ENCODE data around the gene RTL5.

The RTL5 gene

DNA sequence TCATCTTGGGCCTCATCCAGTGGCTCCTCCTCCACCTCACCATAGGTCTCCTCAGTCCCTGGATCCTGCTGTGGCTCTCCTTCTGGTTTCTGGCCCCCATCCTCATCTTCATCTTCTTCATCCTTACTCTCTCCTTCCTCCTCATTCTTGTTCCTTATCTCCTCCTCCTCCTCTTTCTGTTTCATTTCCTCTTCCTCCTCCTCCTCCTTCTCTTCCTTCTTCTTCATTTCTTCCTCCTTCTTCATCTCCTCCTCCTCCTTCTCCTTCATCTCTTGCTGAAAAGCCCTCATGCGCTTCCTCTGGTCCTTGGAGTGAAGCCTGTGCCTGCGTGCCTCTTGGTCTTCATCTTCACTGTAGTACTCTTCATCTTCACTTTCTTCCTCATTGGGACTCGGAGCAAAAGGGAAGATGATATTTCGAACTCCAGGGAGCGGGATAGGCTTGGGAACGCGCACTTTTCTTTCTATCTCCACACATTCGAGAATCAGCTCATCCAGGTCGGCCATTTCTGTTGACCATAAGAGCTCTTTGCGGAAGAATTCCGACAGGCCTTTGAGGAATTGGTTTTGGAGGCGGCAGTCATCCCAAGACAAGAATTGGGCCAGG, 1.5 kb downstream of the RTL5 start:
- Histone ChIP-seq H3K27me3 (ENCODE audit: control insufficient read depth in 5 of 5, insufficient read depth in 4 of 5, low read length in 5 of 5) (peaks cover 0 to 40% (median 18%) of the 10 kb centered on the region in 5 donors), H3K9me3 (ENCODE audit: control insufficient read depth in 5 of 5, low read length in 5 of 5) (no peaks in the 10 kb centered on the region), H3K4me1 (ENCODE audit: control insufficient read depth in 5 of 5, insufficient read depth in 5 of 5, low read length in 5 of 5) (peaks cover 11 to 45% (median 42%) of the 10 kb centered on the region in 5 donors), H3K36me3 (ENCODE audit: control insufficient read depth in 5 of 5, insufficient read depth in 5 of 5, low read length in 5 of 5) (peaks cover 0 to 7% (median 3%) of the 10 kb centered on the region in 5 donors), H3K4me3 (ENCODE audit: low read depth in 1 of 5, low read length in 5 of 5) (peak overlapping the region in 3 of 5 donors; percentile 27 to 50 (median 27)), H3K9ac (ENCODE audit: low read length in 5 of 5) (no peak overlapping the region), H3K27ac (ENCODE audit: low read depth, low read length) (no peak overlapping the region)

DNA sequence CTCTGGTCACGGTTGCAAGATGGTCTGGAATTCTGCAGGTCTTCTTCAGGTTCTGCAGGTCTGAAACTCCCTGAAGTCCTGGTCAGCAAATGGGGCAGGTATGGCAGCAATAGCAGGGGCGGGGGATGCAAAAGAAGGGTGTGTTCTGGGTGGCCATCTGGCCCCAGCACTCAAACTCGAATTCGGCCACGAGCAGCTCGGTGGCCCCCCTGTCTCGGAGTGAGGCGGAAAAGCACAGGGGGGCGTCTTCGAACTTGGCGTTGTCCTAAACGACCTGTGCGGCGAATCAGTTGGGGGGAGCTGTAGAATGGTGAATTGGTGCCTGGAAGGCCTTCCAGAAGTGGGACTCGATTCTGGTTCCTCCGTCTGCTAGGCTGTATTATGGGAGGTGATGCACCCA, 2.1 kb downstream of the RTL5 start:
- H3K9ac ChIP-seq (ENCODE audit: low read length in 5 of 5), result no peak overlapping the region
- peaks cover 13 to 51% (median 48%) of the 10 kb centered on the region in 5 donors for H3K4me1 ChIP-seq (ENCODE audit: control insufficient read depth in 5 of 5, insufficient read depth in 5 of 5, low read length in 5 of 5)
- peaks cover 0 to 42% (median 18%) of the 10 kb centered on the region in 5 donors for H3K27me3 ChIP-seq (ENCODE audit: control insufficient read depth in 5 of 5, insufficient read depth in 4 of 5, low read length in 5 of 5)
- H3K27ac ChIP-seq (ENCODE audit: low read depth, low read length), result no peak overlapping the region
- no peak overlapping the region for H3K4me3 ChIP-seq (ENCODE audit: low read depth in 1 of 5, low read length in 5 of 5)
- no peaks in the 10 kb centered on the region for H3K9me3 ChIP-seq (ENCODE audit: control insufficient read depth in 5 of 5, low read length in 5 of 5)
- peaks cover 0 to 7% (median 3%) of the 10 kb centered on the region in 5 donors for H3K36me3 ChIP-seq (ENCODE audit: control insufficient read depth in 5 of 5, insufficient read depth in 5 of 5, low read length in 5 of 5)

DNA sequence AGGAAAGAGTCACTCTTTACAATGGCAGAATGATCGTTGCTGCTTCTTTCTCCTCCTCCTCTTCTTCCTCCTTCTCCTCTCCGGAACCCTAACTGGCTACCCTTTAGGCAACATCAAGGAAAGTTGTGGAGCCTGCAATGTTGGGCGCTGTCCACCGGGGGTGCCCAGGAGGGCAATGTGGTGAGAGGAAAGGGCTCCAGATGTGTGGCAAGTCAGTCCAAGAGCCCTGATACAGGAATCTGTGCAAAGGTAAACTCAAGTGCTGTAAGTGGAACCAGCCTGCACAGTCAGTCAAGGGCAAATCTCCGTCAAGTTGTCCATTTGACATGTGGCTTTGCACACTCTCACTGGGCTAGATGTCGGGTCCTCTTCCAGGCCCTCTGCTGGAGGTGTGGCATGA, 2.8 kb downstream of the RTL5 start:
- Histone ChIP-seq H3K9me3 (ENCODE audit: control insufficient read depth in 5 of 5, low read length in 5 of 5) (no peaks in the 10 kb centered on the region), H3K4me1 (ENCODE audit: control insufficient read depth in 5 of 5, insufficient read depth in 5 of 5, low read length in 5 of 5) (peaks cover 21 to 58% (median 56%) of the 10 kb centered on the region in 5 donors), H3K27ac (ENCODE audit: low read depth, low read length) (no peak overlapping the region), H3K27me3 (ENCODE audit: control insufficient read depth in 5 of 5, insufficient read depth in 4 of 5, low read length in 5 of 5) (peaks cover 0 to 43% (median 16%) of the 10 kb centered on the region in 5 donors), H3K9ac (ENCODE audit: low read length in 5 of 5) (no peak overlapping the region), H3K36me3 (ENCODE audit: control insufficient read depth in 5 of 5, insufficient read depth in 5 of 5, low read length in 5 of 5) (no peaks in the 10 kb centered on the region), H3K4me3 (ENCODE audit: low read depth in 1 of 5, low read length in 5 of 5) (no peak overlapping the region)

DNA sequence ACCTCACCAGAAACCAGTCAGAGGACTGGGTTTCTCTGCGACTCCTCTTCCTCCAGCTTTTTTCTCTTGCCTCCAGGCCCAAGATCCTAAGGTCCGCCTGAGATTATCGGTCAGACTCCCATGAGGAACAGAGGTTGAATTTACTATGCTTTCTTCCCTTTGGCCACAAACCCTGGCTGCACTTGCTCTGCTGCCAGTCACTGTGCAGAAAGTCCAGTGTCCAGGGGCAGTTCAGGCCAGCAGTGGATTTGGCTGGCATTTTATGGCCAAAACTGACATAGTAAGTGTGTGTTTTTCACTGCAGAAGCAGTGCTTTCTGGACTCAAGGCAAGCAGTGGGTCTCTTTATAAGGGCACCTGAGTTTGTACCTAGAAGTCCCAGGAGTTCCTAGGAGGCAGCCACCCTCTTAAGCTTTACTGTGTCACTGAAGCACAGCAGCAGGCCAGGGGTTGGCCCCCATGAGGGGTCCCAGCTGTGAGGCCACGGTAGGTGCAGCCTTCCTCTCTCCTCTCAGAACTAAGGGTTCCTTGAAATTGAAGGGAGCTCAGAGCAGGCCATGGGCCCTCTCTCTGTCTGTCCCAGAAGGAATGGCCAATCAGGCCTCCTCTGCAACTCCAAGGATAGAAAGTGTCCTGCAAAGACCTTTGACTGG, 3.4 kb downstream of the RTL5 start:
- Histone ChIP-seq H3K36me3 (ENCODE audit: control insufficient read depth in 5 of 5, insufficient read depth in 5 of 5, low read length in 5 of 5) (no peaks in the 10 kb centered on the region), H3K9me3 (ENCODE audit: control insufficient read depth in 5 of 5, low read length in 5 of 5) (no peaks in the 10 kb centered on the region), H3K4me1 (ENCODE audit: control insufficient read depth in 5 of 5, insufficient read depth in 5 of 5, low read length in 5 of 5) (peaks cover 24 to 64% (median 62%) of the 10 kb centered on the region in 5 donors), H3K9ac (ENCODE audit: low read length in 5 of 5) (no peak overlapping the region), H3K4me3 (ENCODE audit: low read depth in 1 of 5, low read length in 5 of 5) (no peak overlapping the region), H3K27ac (ENCODE audit: low read depth, low read length) (no peak overlapping the region), H3K27me3 (ENCODE audit: control insufficient read depth in 5 of 5, insufficient read depth in 4 of 5, low read length in 5 of 5) (peaks cover 0 to 43% (median 16%) of the 10 kb centered on the region in 5 donors)

DNA sequence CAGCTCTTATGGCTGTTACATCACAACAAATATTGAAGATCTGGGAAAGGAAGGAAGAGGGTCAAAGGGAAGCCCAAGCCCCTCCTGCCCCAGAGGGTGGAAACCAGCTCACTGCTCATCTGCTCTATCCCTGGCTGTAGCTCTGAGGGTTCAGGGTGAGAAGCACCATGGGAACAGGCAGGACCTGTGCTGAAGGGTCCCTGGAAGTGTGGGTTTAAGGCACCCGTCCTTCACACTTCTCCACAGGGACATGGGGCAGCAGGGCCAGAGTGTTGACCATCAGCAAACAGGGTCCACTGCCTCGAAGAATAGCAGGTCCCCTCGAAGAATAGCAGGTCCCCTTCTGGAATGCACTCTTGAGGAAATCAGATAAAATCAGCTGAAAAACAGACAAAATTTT, 4.4 kb downstream of the RTL5 start:
- H3K4me3 ChIP-seq (ENCODE audit: low read depth in 1 of 5, low read length in 5 of 5), result no peak overlapping the region
- H3K27ac ChIP-seq (ENCODE audit: low read depth, low read length), result peak overlapping the region; percentile 46
- H3K36me3 ChIP-seq (ENCODE audit: control insufficient read depth in 5 of 5, insufficient read depth in 5 of 5, low read length in 5 of 5), result no peaks in the 10 kb centered on the region
- no peak overlapping the region for H3K9ac ChIP-seq (ENCODE audit: low read length in 5 of 5)
- peaks cover 26 to 74% (median 71%) of the 10 kb centered on the region in 5 donors for H3K4me1 ChIP-seq (ENCODE audit: control insufficient read depth in 5 of 5, insufficient read depth in 5 of 5, low read length in 5 of 5)
- peaks cover 0 to 41% (median 16%) of the 10 kb centered on the region in 5 donors for H3K27me3 ChIP-seq (ENCODE audit: control insufficient read depth in 5 of 5, insufficient read depth in 4 of 5, low read length in 5 of 5)
- H3K9me3 ChIP-seq (ENCODE audit: control insufficient read depth in 5 of 5, low read length in 5 of 5), result no peaks in the 10 kb centered on the region

DNA sequence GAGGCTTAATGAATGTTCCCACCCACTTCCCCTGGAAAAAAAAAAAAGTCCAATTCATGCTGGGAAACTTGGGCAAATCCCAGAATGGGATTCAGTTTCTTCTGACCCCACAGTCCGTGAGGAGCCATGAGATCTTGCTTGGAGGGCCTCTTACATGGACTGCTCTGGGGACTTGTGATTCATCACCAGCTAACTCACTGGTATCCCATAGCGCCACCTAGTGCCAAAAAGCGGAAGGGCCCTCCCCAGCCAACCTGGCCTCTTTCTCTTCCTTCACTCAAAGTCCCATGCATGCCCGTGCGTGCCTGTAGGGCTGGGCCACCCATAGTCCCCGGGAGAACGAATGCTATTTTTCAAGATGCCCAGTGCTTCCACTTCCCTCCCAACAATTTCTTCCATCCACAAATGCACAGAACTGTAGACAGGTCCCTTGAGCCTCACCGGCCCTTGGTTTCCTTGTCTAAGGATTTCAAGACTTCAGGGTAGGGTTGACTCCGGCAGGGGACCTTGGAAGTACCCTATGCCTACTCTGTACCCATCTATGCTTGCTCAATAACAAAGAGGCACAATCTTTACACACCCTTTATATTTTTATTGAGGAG, 5.1 kb downstream of the RTL5 start:
- H3K27ac ChIP-seq (ENCODE audit: low read depth, low read length), result peak overlapping the region; percentile 46
- peaks cover 27 to 78% (median 72%) of the 10 kb centered on the region in 5 donors for H3K4me1 ChIP-seq (ENCODE audit: control insufficient read depth in 5 of 5, insufficient read depth in 5 of 5, low read length in 5 of 5)
- H3K9ac ChIP-seq (ENCODE audit: low read length in 5 of 5), result no peak overlapping the region

DNA sequence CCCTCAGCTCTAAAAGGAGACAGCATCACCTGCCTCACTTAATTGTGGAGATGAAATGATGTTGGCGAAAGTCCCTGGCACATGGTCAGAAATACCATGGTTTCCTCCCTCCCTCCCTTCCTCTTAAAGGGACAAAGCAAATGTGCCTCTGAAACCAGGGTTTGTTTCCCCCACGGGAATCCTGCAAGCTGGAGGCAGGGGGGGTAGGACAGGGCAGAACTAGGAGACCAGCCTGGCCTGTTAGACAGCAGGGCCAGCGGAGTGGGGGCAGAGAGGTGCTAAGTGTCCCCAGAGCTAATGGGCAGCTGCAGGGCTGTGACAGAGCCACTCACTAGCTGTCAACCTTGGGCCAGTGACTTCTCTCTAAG, 5.7 kb downstream of the RTL5 start:
- H3K27me3 ChIP-seq (ENCODE audit: control insufficient read depth in 5 of 5, insufficient read depth in 4 of 5, low read length in 5 of 5), result peaks cover 0 to 43% (median 11%) of the 10 kb centered on the region in 5 donors
- no peaks in the 10 kb centered on the region for H3K36me3 ChIP-seq (ENCODE audit: control insufficient read depth in 5 of 5, insufficient read depth in 5 of 5, low read length in 5 of 5)
- H3K9ac ChIP-seq (ENCODE audit: low read length in 5 of 5), result no peak overlapping the region
- H3K27ac ChIP-seq (ENCODE audit: low read depth, low read length), result peak overlapping the region; percentile 42
- H3K4me1 ChIP-seq (ENCODE audit: control insufficient read depth in 5 of 5, insufficient read depth in 5 of 5, low read length in 5 of 5), result peaks cover 28 to 80% (median 71%) of the 10 kb centered on the region in 5 donors
- peak overlapping the region in 1 of 5 donors; percentile 9 for H3K4me3 ChIP-seq (ENCODE audit: low read depth in 1 of 5, low read length in 5 of 5)
- H3K9me3 ChIP-seq (ENCODE audit: control insufficient read depth in 5 of 5, low read length in 5 of 5), result no peaks in the 10 kb centered on the region

More for the DNA sequence above, 5.1 kb downstream of the RTL5 start:
- no peaks in the 10 kb centered on the region for H3K9me3 ChIP-seq (ENCODE audit: control insufficient read depth in 5 of 5, low read length in 5 of 5)
- H3K36me3 ChIP-seq (ENCODE audit: control insufficient read depth in 5 of 5, insufficient read depth in 5 of 5, low read length in 5 of 5), result no peaks in the 10 kb centered on the region
- H3K4me3 ChIP-seq (ENCODE audit: low read depth in 1 of 5, low read length in 5 of 5), result peak overlapping the region in 1 of 5 donors; percentile 11
- H3K27me3 ChIP-seq (ENCODE audit: control insufficient read depth in 5 of 5, insufficient read depth in 4 of 5, low read length in 5 of 5), result peaks cover 0 to 40% (median 11%) of the 10 kb centered on the region in 5 donors

DNA sequence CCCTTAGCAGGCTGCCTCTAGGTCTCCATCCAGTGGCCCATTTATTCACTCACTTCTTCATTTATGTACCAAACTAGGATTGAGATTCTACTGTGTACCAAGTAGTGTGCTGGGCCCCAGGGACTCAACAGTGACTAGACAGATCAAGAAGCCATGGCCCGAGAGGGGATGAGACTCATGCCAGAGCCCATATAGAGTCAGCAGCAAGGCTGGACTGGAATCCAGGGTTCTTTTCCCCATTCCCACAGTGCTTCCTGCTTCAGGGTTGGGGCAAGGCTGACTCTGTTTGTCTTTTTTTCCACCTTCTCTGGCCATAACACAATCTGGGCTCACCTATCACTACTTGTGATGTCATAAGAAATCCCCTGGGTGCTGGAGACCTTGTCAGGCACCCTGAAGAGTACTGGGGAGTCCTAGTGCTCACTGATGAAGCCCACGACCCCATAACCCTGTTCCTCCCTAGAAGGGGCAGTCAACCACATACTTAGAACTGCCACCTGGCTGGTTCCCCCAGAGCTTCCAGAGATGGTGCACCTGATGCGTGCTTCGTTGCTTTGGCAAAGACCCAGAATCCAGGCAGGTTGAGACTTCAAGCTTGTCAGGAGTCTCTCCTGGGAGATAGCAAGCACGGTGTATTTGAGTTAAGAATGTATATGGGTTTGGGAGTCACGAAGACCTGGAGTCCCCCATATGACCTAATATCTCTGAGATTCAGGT, 6.2 kb downstream of the RTL5 start:
- Histone ChIP-seq H3K4me1 (ENCODE audit: control insufficient read depth in 5 of 5, insufficient read depth in 5 of 5, low read length in 5 of 5) (peaks cover 30 to 85% (median 72%) of the 10 kb centered on the region in 5 donors), H3K4me3 (ENCODE audit: low read depth in 1 of 5, low read length in 5 of 5) (no peak overlapping the region), H3K27ac (ENCODE audit: low read depth, low read length) (peak overlapping the region; percentile 42), H3K27me3 (ENCODE audit: control insufficient read depth in 5 of 5, insufficient read depth in 4 of 5, low read length in 5 of 5) (peaks cover 0 to 45% (median 11%) of the 10 kb centered on the region in 5 donors), H3K9me3 (ENCODE audit: control insufficient read depth in 5 of 5, low read length in 5 of 5) (no peaks in the 10 kb centered on the region), H3K9ac (ENCODE audit: low read length in 5 of 5) (peak overlapping the region in 1 of 5 donors; percentile 20), H3K36me3 (ENCODE audit: control insufficient read depth in 5 of 5, insufficient read depth in 5 of 5, low read length in 5 of 5) (no peaks in the 10 kb centered on the region)

DNA sequence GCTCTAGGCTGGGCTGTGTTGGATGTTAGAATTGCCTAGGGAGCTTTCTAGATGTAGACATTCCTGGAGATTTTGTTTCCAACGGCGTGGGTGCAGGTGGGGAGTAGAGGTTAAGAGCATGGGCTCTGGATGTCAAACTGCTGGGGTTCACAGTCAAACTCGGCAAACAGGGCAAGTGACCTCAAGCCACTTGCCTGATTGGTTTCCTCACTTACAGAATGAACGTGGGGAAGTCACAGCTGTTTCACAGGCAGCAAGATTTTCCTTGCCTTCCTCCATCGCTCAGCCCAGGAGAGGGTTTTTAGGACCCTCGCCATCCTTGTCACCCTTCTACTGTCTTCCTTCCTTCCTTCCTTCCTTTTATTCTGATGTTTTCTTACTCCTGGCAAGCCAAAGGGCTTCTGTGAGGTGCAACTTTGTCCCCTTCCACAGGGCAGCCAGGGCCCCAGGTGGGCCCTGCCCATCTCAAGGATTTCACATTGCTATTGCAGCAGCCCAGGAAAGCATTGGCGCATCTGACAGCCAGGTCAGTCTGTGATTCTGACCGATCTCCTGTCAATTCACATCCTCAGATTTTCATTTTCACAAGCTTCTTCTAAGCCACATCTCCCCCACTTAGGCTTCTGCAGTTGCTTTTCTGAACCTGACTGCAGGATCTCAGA, 7.0 kb downstream of the RTL5 start:
- no peaks in the 10 kb centered on the region for H3K36me3 ChIP-seq (ENCODE audit: control insufficient read depth in 5 of 5, insufficient read depth in 5 of 5, low read length in 5 of 5)
- no peak overlapping the region for H3K9ac ChIP-seq (ENCODE audit: low read length in 5 of 5)
- H3K9me3 ChIP-seq (ENCODE audit: control insufficient read depth in 5 of 5, low read length in 5 of 5), result no peaks in the 10 kb centered on the region
- H3K4me3 ChIP-seq (ENCODE audit: low read depth in 1 of 5, low read length in 5 of 5), result no peak overlapping the region
- peak overlapping the region; percentile 42 for H3K27ac ChIP-seq (ENCODE audit: low read depth, low read length)
- peaks cover 31 to 86% (median 71%) of the 10 kb centered on the region in 5 donors for H3K4me1 ChIP-seq (ENCODE audit: control insufficient read depth in 5 of 5, insufficient read depth in 5 of 5, low read length in 5 of 5)
- peaks cover 0 to 44% (median 8%) of the 10 kb centered on the region in 5 donors for H3K27me3 ChIP-seq (ENCODE audit: control insufficient read depth in 5 of 5, insufficient read depth in 4 of 5, low read length in 5 of 5)

Data from subcutaneous abdominal adipose tissue (tissue), 5 donors.